GM12878 (cell line): ENCODE measurements around the gene CACNA2D3. TPM values are rescaled to one million over a fixed set of nuclear protein-coding genes. Genes with fewer than 3 reads are reported as not detected.

Experiments
- ATAC-seq: fragments of 200-7000 bp; cut with Tn5 transposase; 3 replicates; pipeline ENCODE4 v1.9.1; 2020; ENCODE audit warnings: mild to moderate bottlenecking, moderate library complexity
- BruUV-seq: library from RNA; stranded (reverse); fragments of 400-500 nt; replicated peaks from 2 replicates; lab custom pipeline; 2021; lab: Mats Ljungman, UMichigan
- CTCF ChIA-PET: fragments of 300-600 bp; sonication (Branson Sonifier 250); formaldehyde crosslinking; extraction: SDS; loops from one replicate; lab custom pipeline; 2021; ENCODE audit warnings: inconsistent platforms; lab: Yijun Ruan, JAX
- POLR2A ChIA-PET: fragments of 350-600 bp; formaldehyde crosslinking; extraction: SDS; loops from one replicate; lab custom pipeline; 2021; ENCODE audit warnings: inconsistent platforms; lab: Charles Lee
- RAD21 ChIA-PET: fragments of 300-600 bp; sonication (Branson Sonifier 250); formaldehyde crosslinking; loops from one replicate; lab custom pipeline; 2023; ENCODE audit warnings: antibody characterized with exemption; ENCODE audit not compliant: unreplicated experiment; lab: Charles Lee
- SMC1A ChIA-PET: fragments of 300-600 bp; sonication (Branson Sonifier 250); formaldehyde crosslinking; loops from one replicate; lab custom pipeline; 2023; ENCODE audit not compliant: unreplicated experiment, uncharacterized antibody; lab: Charles Lee
- DNase-seq: peaks from one replicate; pipeline ENCODE4 v3.0.0-alpha.2; 2011; ENCODE audit warnings: low read depth, low spot score
- FAIRE-seq: peaks from 3 replicates; lab custom pipeline; 2011; peaks lifted over from hg19 to GRCh38; lab: Jason Lieb, UNC
- H2AFZ ChIP-seq: 2 replicates; pipeline ENCODE4 v1.6.0; 2011; ENCODE audit warnings: low read depth, low read length, control low read depth; ENCODE audit not compliant: control insufficient read depth
- H3K27ac ChIP-seq: 2 replicates; pipeline ENCODE4 v1.5.1; 2011; ENCODE audit warnings: control low read depth; ENCODE audit not compliant: control insufficient read depth, insufficient read depth
- H3K27me3 ChIP-seq, 2 experiments: replicated peaks in 1 of 2; 2 replicates each; pipeline versions ENCODE4 v1.6.0 to v1.6.1; 2011; ENCODE audit warnings: low read length in 1 of 2; ENCODE audit not compliant: control insufficient read depth in 2 of 2, insufficient read depth in 2 of 2
- H3K36me3 ChIP-seq, 2 experiments: 2 replicates each; pipeline ENCODE4 v1.5.1; 2011; ENCODE audit warnings: low read length in 1 of 2; ENCODE audit not compliant: control insufficient read depth in 2 of 2, insufficient read depth in 2 of 2
- H3K4me1 ChIP-seq: 2 replicates; pipeline ENCODE4 v1.6.1; 2011; ENCODE audit warnings: mild to moderate bottlenecking, low read length, moderate library complexity, mixed read lengths; ENCODE audit not compliant: control insufficient read depth, insufficient read depth
- H3K4me2 ChIP-seq: 2 replicates; pipeline ENCODE4 v1.6.0; 2011; ENCODE audit warnings: control low read depth; ENCODE audit not compliant: control insufficient read depth, insufficient read depth
- H3K4me3 ChIP-seq: fragments of 200-600 bp; sonication (generic); 2 replicates; pipeline ENCODE4 v1.5.1; 2016
- H3K79me2 ChIP-seq: 2 replicates; pipeline ENCODE4 v1.6.0; 2011; ENCODE audit warnings: low read length; ENCODE audit not compliant: control insufficient read depth, insufficient read depth
- H3K9ac ChIP-seq: 2 replicates; pipeline ENCODE4 v1.8.0; 2011; ENCODE audit warnings: low read length, control low read depth, mixed read lengths; ENCODE audit not compliant: control insufficient read depth, insufficient read depth
- H3K9me3 ChIP-seq: replicated peaks from 3 replicates; pipeline ENCODE4 v1.5.1; 2011; ENCODE audit warnings: mild to moderate bottlenecking, low read length; ENCODE audit not compliant: control insufficient read depth, insufficient read depth
- H4K20me1 ChIP-seq: 2 replicates; pipeline ENCODE4 v1.6.0; 2011; ENCODE audit not compliant: control insufficient read depth, insufficient read depth
- FOS ChIP-seq: IDR thresholded peaks from 3 replicates; pipeline ENCODE4 v1.6.1; 2011; ENCODE audit warnings: borderline replicate concordance; ENCODE audit not compliant: insufficient read length; ENCODE audit errors: extremely low read depth
- FOXK2 ChIP-seq: fragments of 450-650 bp; IDR thresholded peaks from 2 replicates; pipeline ENCODE4 v1.6.1; 2017; ENCODE audit warnings: mild to moderate bottlenecking, moderate library complexity
- FOXM1 ChIP-seq: IDR thresholded peaks from 2 replicates; pipeline ENCODE4 v1.6.1; 2012; ENCODE audit warnings: low read depth, mild to moderate bottlenecking, inconsistent platforms, low read length, moderate library complexity
- HDAC2 ChIP-seq: fragments of 200-600 bp; sonication (generic); IDR thresholded peaks from 2 replicates; pipeline ENCODE4 v1.6.1; 2017
- NR2C1 ChIP-seq: fragments of 450-650 bp; IDR thresholded peaks from 2 replicates; pipeline ENCODE4 v1.6.1; 2017; ENCODE audit warnings: antibody characterized with exemption, mild to moderate bottlenecking, moderate library complexity
- SMARCA5 ChIP-seq: fragments of 450-650 bp; IDR thresholded peaks from 2 replicates; pipeline ENCODE4 v1.6.1; 2017; ENCODE audit warnings: mild to moderate bottlenecking
- SREBF2 ChIP-seq: IDR thresholded peaks from 2 replicates; pipeline ENCODE4 v1.6.1; 2012; ENCODE audit warnings: mild to moderate bottlenecking, low read length
- ZZZ3 ChIP-seq: IDR thresholded peaks from 2 replicates; pipeline ENCODE4 v1.6.1; 2011; ENCODE audit warnings: low read depth; ENCODE audit not compliant: control insufficient read depth, insufficient read length
- WGBS: methylation state at CpG from one replicate; pipeline ENCODE4 v1.1.6; 2016; ENCODE audit warnings: low lambda C conversion rate; ENCODE audit not compliant: insufficient replicate concordance, insufficient coverage; ENCODE audit errors: missing lambda C conversion rate; 5-methylcytosine and 5-hydroxymethylcytosine counted together
- in situ Hi-C: fragments of 300-500 bp; cut with MboI; formaldehyde crosslinking; loops from 9 replicates; pipeline ENCODE4 v1.14.3; 2018; ENCODE audit warnings: mixed read lengths
- intact Hi-C: fragments of 100-400 bp; cut with micrococcal nuclease; formaldehyde crosslinking; loops from one replicate; pipeline ENCODE4 v1.14.2; 2022; ENCODE audit not compliant: unreplicated experiment
- polyA plus RNA-seq, 11 experiments: library from polyadenylated mRNA; depleted of rRNA in 4 of 11; unstranded in 6 of 11; stranded (reverse) in 5 of 11; fragments of >200 nt; fragmentation: Nextera tagmentation in 4 of 11; fragmentation: Illumina TruSeq in 1 of 11; extraction: Ambion mirVana in 4 of 11; extraction: Trizol in 1 of 11; gene quantifications; 1 replicate in 1 of 11; 2 replicates in 10 of 11; pipeline versions ENCODE4 v1.2.1 to v1.2.3, GENCODE V29; 2011 to 2016; ENCODE audit warnings: inconsistent platforms in 2 of 11, missing spikeins in 2 of 11, low read depth in 1 of 11
- total RNA-seq, 4 experiments: library from RNA; depleted of rRNA in 3 of 4; stranded (reverse); fragments of >200 nt in 3 of 4; fragmentation: Illumina TruSeq in 1 of 4; extraction: Trizol in 1 of 4; gene quantifications; 2 replicates each; pipeline versions ENCODE4 v1.2.1 to v1.2.3, GENCODE V29; 2013 to 2021
- TF ChIP-seq, protein P1 (sequence below): fragments of 450-650 bp; formaldehyde crosslinking; IDR thresholded peaks from 2 replicates; pipeline ENCODE4 v1.4.0; 2020; ENCODE audit warnings: mild to moderate bottlenecking, moderate library complexity
- TF ChIP-seq, protein P2 (sequence below): IDR thresholded peaks from 2 replicates; pipeline ENCODE4 v1.6.1; 2012; ENCODE audit warnings: low read depth, low read length, improper control_type of control experiment
- TF ChIP-seq, protein P3 (sequence below): fragments of 450-650 bp; IDR thresholded peaks from 2 replicates; pipeline ENCODE4 v1.6.1; 2017; ENCODE audit warnings: mild to moderate bottlenecking
- TF ChIP-seq, protein P4 (sequence below): fragments of 150-350 bp; IDR thresholded peaks from 2 replicates; pipeline ENCODE4 v1.6.1; 2016; ENCODE audit warnings: low read depth, low read length

The CACNA2D3 gene
- total and polyA plus RNA-seq, 10 of the 15 experiments (the other 5 are each of a cell fraction or from before 2014, with no cell fraction given) = not detected

DNA sequence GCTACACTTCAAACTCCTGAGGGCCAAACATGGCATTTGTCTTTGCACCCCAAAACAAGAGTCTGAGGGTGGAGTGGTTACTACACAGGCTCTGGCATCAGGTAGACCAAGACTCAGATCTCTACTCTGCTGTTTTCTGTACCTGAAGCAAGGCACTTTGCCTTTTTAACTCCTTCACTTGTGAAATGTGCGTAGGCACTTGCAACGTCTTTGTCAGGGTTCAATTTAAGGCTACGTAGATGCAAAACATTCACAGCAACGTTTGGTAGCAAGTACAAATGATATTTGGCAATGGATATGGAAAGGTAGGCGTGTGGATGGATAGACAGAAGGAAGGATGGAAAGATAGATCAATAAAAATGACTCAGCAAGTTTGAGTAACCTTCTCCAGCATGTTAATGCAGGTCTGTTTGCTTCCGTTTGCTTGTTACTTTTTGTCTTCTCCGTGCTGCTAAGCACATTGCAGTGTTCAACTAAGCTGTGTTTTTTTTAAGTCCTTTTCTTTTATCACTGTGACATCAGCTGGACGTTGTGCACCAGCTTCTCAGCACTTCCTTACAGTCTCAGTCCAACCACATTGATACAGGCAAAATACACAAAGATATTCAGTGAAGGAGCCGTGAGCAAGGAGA, 704.8 kb downstream of the CACNA2D3 start:
- no peaks in the 10 kb centered on the region for H4K20me1 ChIP-seq
- ChIA-PET POLR2A (no interaction called here), SMC1A (no interaction called here), CTCF (no interaction called here), RAD21 (no interaction called here)
- H2AFZ ChIP-seq = no peak overlapping the region
- no peak for FAIRE-seq
- no TSS peak for BruUV-seq
- H3K27ac ChIP-seq = no peak overlapping the region
- ATAC-seq = no peak
- WGBS = 27% methylated on average over 9 of the region's 9 CpGs
- no peaks in the 10 kb centered on the region for H3K27me3 ChIP-seq
- DNase-seq = no peak
- H3K4me3 ChIP-seq = no peak overlapping the region
- in situ Hi-C loops = no loop called here
- H3K4me1 ChIP-seq = no peaks in the 10 kb centered on the region
- TF ChIP-seq, protein P1, sequence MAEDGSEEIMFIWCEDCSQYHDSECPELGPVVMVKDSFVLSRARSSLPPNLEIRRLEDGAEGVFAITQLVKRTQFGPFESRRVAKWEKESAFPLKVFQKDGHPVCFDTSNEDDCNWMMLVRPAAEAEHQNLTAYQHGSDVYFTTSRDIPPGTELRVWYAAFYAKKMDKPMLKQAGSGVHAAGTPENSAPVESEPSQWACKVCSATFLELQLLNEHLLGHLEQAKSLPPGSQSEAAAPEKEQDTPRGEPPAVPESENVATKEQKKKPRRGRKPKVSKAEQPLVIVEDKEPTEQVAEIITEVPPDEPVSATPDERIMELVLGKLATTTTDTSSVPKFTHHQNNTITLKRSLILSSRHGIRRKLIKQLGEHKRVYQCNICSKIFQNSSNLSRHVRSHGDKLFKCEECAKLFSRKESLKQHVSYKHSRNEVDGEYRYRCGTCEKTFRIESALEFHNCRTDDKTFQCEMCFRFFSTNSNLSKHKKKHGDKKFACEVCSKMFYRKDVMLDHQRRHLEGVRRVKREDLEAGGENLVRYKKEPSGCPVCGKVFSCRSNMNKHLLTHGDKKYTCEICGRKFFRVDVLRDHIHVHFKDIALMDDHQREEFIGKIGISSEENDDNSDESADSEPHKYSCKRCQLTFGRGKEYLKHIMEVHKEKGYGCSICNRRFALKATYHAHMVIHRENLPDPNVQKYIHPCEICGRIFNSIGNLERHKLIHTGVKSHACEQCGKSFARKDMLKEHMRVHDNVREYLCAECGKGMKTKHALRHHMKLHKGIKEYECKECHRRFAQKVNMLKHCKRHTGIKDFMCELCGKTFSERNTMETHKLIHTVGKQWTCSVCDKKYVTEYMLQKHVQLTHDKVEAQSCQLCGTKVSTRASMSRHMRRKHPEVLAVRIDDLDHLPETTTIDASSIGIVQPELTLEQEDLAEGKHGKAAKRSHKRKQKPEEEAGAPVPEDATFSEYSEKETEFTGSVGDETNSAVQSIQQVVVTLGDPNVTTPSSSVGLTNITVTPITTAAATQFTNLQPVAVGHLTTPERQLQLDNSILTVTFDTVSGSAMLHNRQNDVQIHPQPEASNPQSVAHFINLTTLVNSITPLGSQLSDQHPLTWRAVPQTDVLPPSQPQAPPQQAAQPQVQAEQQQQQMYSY (CRISPR knock-in tag) = no peak
- no peak for TF ChIP-seq FOS
- no peak for TF ChIP-seq NR2C1
- no peak for TF ChIP-seq SREBF2
- TF ChIP-seq, protein P2, sequence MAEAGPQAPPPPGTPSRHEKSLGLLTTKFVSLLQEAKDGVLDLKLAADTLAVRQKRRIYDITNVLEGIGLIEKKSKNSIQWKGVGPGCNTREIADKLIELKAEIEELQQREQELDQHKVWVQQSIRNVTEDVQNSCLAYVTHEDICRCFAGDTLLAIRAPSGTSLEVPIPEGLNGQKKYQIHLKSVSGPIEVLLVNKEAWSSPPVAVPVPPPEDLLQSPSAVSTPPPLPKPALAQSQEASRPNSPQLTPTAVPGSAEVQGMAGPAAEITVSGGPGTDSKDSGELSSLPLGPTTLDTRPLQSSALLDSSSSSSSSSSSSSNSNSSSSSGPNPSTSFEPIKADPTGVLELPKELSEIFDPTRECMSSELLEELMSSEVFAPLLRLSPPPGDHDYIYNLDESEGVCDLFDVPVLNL = no peak
- TF ChIP-seq, protein P3, sequence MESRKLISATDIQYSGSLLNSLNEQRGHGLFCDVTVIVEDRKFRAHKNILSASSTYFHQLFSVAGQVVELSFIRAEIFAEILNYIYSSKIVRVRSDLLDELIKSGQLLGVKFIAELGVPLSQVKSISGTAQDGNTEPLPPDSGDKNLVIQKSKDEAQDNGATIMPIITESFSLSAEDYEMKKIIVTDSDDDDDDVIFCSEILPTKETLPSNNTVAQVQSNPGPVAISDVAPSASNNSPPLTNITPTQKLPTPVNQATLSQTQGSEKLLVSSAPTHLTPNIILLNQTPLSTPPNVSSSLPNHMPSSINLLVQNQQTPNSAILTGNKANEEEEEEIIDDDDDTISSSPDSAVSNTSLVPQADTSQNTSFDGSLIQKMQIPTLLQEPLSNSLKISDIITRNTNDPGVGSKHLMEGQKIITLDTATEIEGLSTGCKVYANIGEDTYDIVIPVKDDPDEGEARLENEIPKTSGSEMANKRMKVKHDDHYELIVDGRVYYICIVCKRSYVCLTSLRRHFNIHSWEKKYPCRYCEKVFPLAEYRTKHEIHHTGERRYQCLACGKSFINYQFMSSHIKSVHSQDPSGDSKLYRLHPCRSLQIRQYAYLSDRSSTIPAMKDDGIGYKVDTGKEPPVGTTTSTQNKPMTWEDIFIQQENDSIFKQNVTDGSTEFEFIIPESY = no peak
- no peak for TF ChIP-seq FOXM1
- no peak for TF ChIP-seq ZZZ3
- TF ChIP-seq FOXK2 = no peak
- TF ChIP-seq SMARCA5 = no peak
- TF ChIP-seq, protein P4, sequence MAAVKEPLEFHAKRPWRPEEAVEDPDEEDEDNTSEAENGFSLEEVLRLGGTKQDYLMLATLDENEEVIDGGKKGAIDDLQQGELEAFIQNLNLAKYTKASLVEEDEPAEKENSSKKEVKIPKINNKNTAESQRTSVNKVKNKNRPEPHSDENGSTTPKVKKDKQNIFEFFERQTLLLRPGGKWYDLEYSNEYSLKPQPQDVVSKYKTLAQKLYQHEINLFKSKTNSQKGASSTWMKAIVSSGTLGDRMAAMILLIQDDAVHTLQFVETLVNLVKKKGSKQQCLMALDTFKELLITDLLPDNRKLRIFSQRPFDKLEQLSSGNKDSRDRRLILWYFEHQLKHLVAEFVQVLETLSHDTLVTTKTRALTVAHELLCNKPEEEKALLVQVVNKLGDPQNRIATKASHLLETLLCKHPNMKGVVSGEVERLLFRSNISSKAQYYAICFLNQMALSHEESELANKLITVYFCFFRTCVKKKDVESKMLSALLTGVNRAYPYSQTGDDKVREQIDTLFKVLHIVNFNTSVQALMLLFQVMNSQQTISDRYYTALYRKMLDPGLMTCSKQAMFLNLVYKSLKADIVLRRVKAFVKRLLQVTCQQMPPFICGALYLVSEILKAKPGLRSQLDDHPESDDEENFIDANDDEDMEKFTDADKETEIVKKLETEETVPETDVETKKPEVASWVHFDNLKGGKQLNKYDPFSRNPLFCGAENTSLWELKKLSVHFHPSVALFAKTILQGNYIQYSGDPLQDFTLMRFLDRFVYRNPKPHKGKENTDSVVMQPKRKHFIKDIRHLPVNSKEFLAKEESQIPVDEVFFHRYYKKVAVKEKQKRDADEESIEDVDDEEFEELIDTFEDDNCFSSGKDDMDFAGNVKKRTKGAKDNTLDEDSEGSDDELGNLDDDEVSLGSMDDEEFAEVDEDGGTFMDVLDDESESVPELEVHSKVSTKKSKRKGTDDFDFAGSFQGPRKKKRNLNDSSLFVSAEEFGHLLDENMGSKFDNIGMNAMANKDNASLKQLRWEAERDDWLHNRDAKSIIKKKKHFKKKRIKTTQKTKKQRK = no peak
- no peak for TF ChIP-seq HDAC2
- no peaks in the 10 kb centered on the region for H3K79me2 ChIP-seq
- no peak overlapping the region for H3K9ac ChIP-seq
- H3K9me3 ChIP-seq = no peaks in the 10 kb centered on the region; the same call in 2 of the 3 replicates
- intact Hi-C loops = no loop called here
- H3K36me3 ChIP-seq = no peaks in the 10 kb centered on the region
- no peak overlapping the region for H3K4me2 ChIP-seq
